Measurements from ENCODE around the gene ZNF462.

ZNF462 gene

DNA sequence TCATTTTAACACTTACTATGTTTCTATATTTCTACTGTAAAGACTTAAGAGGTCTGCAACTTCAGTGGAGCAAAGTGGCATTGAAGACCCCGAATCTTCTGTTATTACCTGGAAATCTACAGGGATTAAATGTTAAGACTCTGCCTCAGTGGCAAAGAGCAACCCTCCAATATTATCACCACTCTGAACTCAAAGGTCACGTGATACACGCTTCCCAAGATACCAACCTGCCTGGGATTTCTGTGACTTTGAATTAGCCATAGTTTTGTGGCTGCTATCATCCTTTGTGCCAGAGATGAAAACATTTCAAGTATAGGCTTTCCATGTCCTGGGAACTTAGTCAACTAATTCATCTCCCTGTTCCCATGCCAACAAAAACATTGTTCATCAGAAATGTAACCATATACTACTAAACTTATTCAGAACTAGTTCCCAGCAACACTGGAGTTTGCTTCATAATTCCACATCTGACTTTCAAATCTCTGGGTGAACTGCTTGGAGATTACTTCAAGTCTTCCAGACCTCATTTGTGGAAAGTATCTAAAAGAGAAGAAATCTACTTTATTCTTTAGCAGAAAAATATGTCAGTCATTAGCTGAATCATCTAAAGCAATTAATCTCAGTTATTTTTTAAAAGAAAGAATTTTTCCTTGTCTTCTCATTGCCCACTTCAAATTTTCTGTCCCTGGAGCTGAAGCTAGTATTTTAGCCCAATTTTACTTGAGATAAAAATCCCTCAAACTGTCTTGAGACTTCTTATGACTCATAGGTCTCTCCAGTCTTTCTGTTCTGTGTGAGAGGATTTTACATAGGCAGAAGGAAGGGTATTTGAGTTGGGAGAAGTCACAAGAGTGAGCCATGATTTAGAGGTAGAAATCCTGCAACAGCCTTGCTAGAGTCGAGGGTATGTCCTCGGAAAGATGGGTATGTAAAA lies 83.0 kb downstream of the ZNF462 start:
- TF ChIP-seq ZFX (IDR thresholded peaks at IDR 0.05) = no peak
- TF ChIP-seq, protein P1, sequence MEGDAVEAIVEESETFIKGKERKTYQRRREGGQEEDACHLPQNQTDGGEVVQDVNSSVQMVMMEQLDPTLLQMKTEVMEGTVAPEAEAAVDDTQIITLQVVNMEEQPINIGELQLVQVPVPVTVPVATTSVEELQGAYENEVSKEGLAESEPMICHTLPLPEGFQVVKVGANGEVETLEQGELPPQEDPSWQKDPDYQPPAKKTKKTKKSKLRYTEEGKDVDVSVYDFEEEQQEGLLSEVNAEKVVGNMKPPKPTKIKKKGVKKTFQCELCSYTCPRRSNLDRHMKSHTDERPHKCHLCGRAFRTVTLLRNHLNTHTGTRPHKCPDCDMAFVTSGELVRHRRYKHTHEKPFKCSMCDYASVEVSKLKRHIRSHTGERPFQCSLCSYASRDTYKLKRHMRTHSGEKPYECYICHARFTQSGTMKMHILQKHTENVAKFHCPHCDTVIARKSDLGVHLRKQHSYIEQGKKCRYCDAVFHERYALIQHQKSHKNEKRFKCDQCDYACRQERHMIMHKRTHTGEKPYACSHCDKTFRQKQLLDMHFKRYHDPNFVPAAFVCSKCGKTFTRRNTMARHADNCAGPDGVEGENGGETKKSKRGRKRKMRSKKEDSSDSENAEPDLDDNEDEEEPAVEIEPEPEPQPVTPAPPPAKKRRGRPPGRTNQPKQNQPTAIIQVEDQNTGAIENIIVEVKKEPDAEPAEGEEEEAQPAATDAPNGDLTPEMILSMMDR (conservative IDR thresholded peaks at IDR 0.05) = no peak

GRCh38 chr9:106947106-106947900 lies 84.3 kb downstream of the ZNF462 start:
- H3K27ac ChIP-seq = no peak overlapping the region
- TF ChIP-seq ZFX (IDR thresholded peaks at IDR 0.05) = no peak
- TF ChIP-seq, protein P1 (conservative IDR thresholded peaks at IDR 0.05) = no peak

More for the DNA sequence above, 83.0 kb downstream of the ZNF462 start:
- H3K27ac ChIP-seq = no peak overlapping the region

DNA sequence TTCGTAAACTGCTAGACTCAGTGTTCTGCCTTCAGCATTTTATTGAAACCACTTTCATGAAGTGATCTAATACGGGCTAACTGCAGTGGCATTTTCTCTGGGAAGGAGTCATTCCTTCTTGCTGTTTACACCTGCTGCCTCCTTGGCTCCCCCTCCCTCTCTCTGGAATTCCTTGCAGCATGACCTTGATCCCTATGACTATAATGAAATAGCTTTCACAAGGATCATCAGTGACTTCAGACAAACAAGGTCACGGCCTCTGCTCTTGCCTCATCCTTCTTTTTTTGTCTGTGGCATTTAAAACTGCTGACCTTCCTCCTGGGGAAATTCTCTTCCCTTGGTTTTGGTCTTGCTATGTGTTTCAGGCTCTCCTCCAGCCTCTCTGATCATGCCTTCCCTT lies 90.2 kb downstream of the ZNF462 start:
- TF ChIP-seq ZFX (IDR thresholded peaks at IDR 0.05) = no peak
- TF ChIP-seq, protein P1 (conservative IDR thresholded peaks at IDR 0.05) = no peak
- H3K27ac ChIP-seq = no peak overlapping the region

- TF ChIP-seq, protein P1 (conservative IDR thresholded peaks at IDR 0.05) = no peak
- no peak for TF ChIP-seq ZFX (IDR thresholded peaks at IDR 0.05)
- H3K27ac ChIP-seq = no peak overlapping the region
These were observed 91.6 kb downstream of the ZNF462 start for GRCh38 chr9:106954558-106954957.

DNA sequence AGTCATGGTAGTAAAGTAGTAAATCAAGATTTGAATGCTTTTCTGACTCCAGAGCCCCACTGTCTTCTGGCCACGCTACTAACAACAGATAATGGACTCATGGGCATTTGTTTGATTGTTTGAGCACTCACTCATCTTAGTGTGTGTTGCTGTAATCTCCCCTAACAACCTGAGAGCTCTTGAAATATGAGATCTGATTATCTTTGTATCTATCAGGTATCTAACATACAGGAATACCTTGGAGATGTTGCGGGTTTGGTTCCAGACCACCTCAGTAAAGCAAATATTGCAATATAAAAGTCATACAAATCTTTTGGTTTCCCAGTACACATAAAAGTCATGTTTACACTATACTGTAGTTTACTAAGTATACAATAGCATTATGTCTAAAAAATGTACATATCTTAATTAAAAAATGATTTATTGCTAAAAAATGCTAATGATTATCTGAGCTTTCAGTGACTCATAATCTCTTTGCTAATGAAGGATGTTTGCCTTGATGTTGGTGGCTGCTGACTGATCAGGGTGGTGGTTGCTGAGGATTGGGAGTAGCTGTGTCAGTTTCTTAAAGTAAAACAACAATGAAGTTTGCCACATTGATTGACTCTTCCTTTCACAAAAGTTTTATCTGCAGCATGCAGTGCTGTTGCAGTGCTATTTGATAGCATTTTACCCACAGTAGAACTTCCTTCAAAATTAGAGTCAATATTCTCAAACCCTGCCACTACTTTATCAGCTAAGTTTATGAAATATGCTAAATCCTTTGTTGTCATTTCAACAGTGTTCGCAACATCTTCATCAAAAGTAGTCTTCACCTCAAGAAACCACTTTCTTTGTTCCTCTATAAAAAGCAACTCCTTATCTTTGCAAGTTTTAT lies 92.2 kb downstream of the ZNF462 start:
- H3K27ac ChIP-seq = no peak overlapping the region
- TF ChIP-seq, protein P1 (conservative IDR thresholded peaks at IDR 0.05) = no peak
- TF ChIP-seq ZFX (IDR thresholded peaks at IDR 0.05) = no peak

DNA sequence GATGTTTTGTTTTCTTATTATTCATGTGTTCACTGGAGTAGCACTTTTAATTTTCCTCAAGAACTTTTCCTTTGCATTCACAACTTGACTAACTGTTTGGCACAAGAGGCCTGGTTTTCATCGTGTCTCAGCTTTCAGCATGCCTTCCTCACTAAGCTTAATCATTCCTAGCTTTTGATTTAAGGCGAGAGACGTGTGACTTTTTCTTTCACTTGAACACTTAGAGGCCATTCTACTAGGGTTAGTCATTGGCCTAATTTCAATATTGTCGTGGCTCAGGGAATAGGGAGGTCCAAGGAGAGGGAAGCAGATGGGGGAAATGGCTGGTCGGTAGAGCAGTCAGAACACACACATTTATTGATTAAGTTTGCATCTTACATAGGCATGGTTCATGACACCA lies 94.0 kb downstream of the ZNF462 start:
- no peak overlapping the region for H3K27ac ChIP-seq
- no peak for TF ChIP-seq ZFX (IDR thresholded peaks at IDR 0.05)
- TF ChIP-seq, protein P1 (conservative IDR thresholded peaks at IDR 0.05) = no peak
